IMR-90 (cell line): ENCODE data around the gene HOTAIR. TPM values are rescaled to one million over a fixed set of nuclear protein-coding genes. Genes with fewer than 3 reads are reported as not detected.

Experiments
- ATAC-seq: fragments of 200-7000 bp; cut with Tn5 transposase; 2 replicates; pipeline ENCODE4 v1.9.1; 2020; ENCODE audit warnings: low read depth, mild to moderate bottlenecking, moderate library complexity
- BruUV-seq: library from RNA; stranded (reverse); fragments of 400-500 nt; replicated peaks from 2 replicates; lab custom pipeline; 2021; lab: Mats Ljungman, UMichigan
- CTCF ChIA-PET: fragments of 300-600 bp; formaldehyde crosslinking; extraction: SDS; loops from one replicate; lab custom pipeline; 2021; ENCODE audit warnings: antibody characterized with exemption; lab: Yijun Ruan, JAX
- POLR2A ChIA-PET: fragments of 300-600 bp; sonication (Branson Sonifier 250); formaldehyde crosslinking; loops from one replicate; lab custom pipeline; 2022; ENCODE audit warnings: antibody characterized with exemption; ENCODE audit not compliant: unreplicated experiment; lab: Charles Lee
- DNase-seq: peaks from one replicate; pipeline ENCODE4 v3.0.0; 2013
- H2AFZ ChIP-seq: replicated peaks from 2 replicates; pipeline ENCODE3; 2013; ENCODE audit warnings: low read length, mild to moderate bottlenecking; ENCODE audit not compliant: poor library complexity
- H2AK5ac ChIP-seq: 2 replicates; pipeline ENCODE4 v1.6.1; 2013; ENCODE audit warnings: low read depth, low read length, inconsistent platforms
- H2AK9ac ChIP-seq: replicated peaks from 2 replicates; pipeline ENCODE3; 2013; ENCODE audit warnings: mild to moderate bottlenecking, low read depth, low read length, moderate library complexity; ENCODE audit not compliant: poor library complexity
- H2BK120ac ChIP-seq: 2 replicates; pipeline ENCODE4 v1.6.1; 2013; ENCODE audit warnings: low read depth, low read length, inconsistent platforms
- H2BK15ac ChIP-seq: 3 replicates; pipeline ENCODE4 v1.6.1; 2013; ENCODE audit warnings: low read depth, low read length, inconsistent platforms
- H2BK20ac ChIP-seq: 2 replicates; pipeline ENCODE4 v1.6.1; 2013; ENCODE audit warnings: low read depth, mild to moderate bottlenecking, inconsistent platforms, low read length, moderate library complexity
- H2BK5ac ChIP-seq: 2 replicates; pipeline ENCODE4 v1.6.1; 2013; ENCODE audit warnings: mild to moderate bottlenecking, low read depth, low read length, inconsistent platforms; ENCODE audit not compliant: poor library complexity, severe bottlenecking
- H3K14ac ChIP-seq: replicated peaks from 2 replicates; pipeline ENCODE4 v1.6.1; 2013; ENCODE audit warnings: low read depth, low read length, inconsistent platforms
- H3K18ac ChIP-seq: 2 replicates; pipeline ENCODE4 v1.6.1; 2013; ENCODE audit warnings: low read depth, low read length, control low read depth
- H3K23ac ChIP-seq: 2 replicates; pipeline ENCODE4 v1.6.1; 2013; ENCODE audit warnings: low read depth, low read length, inconsistent platforms
- H3K27ac ChIP-seq: 2 replicates; pipeline ENCODE4 v1.5.1; 2013; ENCODE audit warnings: mild to moderate bottlenecking, control low read depth, low read length; ENCODE audit not compliant: insufficient read depth
- H3K27me3 ChIP-seq: 2 replicates; pipeline ENCODE4 v1.6.1; 2013; ENCODE audit warnings: low read length; ENCODE audit not compliant: control insufficient read depth, insufficient read depth
- H3K36me3 ChIP-seq: 2 replicates; pipeline ENCODE4 v1.6.1; 2013; ENCODE audit warnings: low read length, mixed read lengths; ENCODE audit not compliant: control insufficient read depth, insufficient read depth
- H3K4ac ChIP-seq: 2 replicates; pipeline ENCODE4 v1.6.1; 2013; ENCODE audit warnings: low read depth, low read length, inconsistent platforms
- H3K4me1 ChIP-seq: 2 replicates; pipeline ENCODE4 v1.6.1; 2013; ENCODE audit warnings: low read length, mixed read lengths; ENCODE audit not compliant: control insufficient read depth, insufficient read depth
- H3K4me2 ChIP-seq: 2 replicates; pipeline ENCODE4 v1.6.1; 2013; ENCODE audit warnings: low read depth, mild to moderate bottlenecking, control low read depth, low read length, moderate library complexity
- H3K4me3 ChIP-seq: 2 replicates; pipeline ENCODE4 v1.5.1; 2013; ENCODE audit warnings: low read depth, mild to moderate bottlenecking, control low read depth, low read length, moderate library complexity; ENCODE audit not compliant: insufficient read depth
- H3K56ac ChIP-seq: 2 replicates; pipeline ENCODE4 v1.6.1; 2013; ENCODE audit warnings: low read length, inconsistent platforms; ENCODE audit not compliant: insufficient read depth; ENCODE audit errors: extremely low read depth
- H3K79me1 ChIP-seq, 2 experiments: 2 replicates each; pipeline ENCODE4 v1.6.1; 2013; ENCODE audit warnings: low read length in 2 of 2, inconsistent platforms in 1 of 2, low read depth in 1 of 2
- H3K9ac ChIP-seq: 2 replicates; pipeline ENCODE4 v1.6.1; 2013; ENCODE audit warnings: low read depth, low read length, control low read depth
- H3K9me1 ChIP-seq: 2 replicates; pipeline ENCODE4 v1.6.1; 2013; ENCODE audit warnings: low read length, inconsistent platforms; ENCODE audit not compliant: insufficient read depth
- H3K9me3 ChIP-seq: 2 replicates; pipeline ENCODE4 v1.6.1; 2013; ENCODE audit warnings: low read length; ENCODE audit not compliant: control insufficient read depth, insufficient read depth
- H4K20me1 ChIP-seq: 2 replicates; pipeline ENCODE4 v1.6.1; 2013; ENCODE audit warnings: low read length, inconsistent platforms; ENCODE audit not compliant: insufficient read depth
- H4K5ac ChIP-seq: 2 replicates; pipeline ENCODE4 v1.6.1; 2013; ENCODE audit warnings: mild to moderate bottlenecking, low read depth, low read length, control low read depth
- H4K8ac ChIP-seq, 2 experiments: 2 replicates each; pipeline ENCODE4 v1.6.1; 2013; ENCODE audit warnings: low read depth in 2 of 2, low read length in 2 of 2, control low read depth in 1 of 2, inconsistent platforms in 1 of 2
- H4K91ac ChIP-seq: 2 replicates; pipeline ENCODE4 v1.6.1; 2013; ENCODE audit warnings: low read depth, low read length, inconsistent platforms; ENCODE audit not compliant: insufficient read depth
- BHLHE40 ChIP-seq: fragments of 150-350 bp; IDR thresholded peaks from 2 replicates; pipeline ENCODE4 v1.6.1; 2016; ENCODE audit warnings: mild to moderate bottlenecking, low read depth, low read length
- CEBPB ChIP-seq: IDR thresholded peaks from 2 replicates; pipeline ENCODE4 v1.6.1; 2012; ENCODE audit warnings: low read depth, low read length, improper control_type of control experiment
- CHD1 ChIP-seq: IDR thresholded peaks from 2 replicates; pipeline ENCODE4 v1.6.1; 2012; ENCODE audit warnings: low read depth, low read length, improper control_type of control experiment
- FOS ChIP-seq: fragments of 150-350 bp; IDR thresholded peaks from 2 replicates; pipeline ENCODE4 v1.6.1; 2016; ENCODE audit warnings: low read depth, low read length
- MAFK ChIP-seq: IDR thresholded peaks from 2 replicates; pipeline ENCODE4 v1.6.1; 2012; ENCODE audit warnings: low read depth, low read length, improper control_type of control experiment
- MAZ ChIP-seq: IDR thresholded peaks from 2 replicates; pipeline ENCODE4 v1.6.1; 2012; ENCODE audit warnings: low read depth, mild to moderate bottlenecking, low read length, improper control_type of control experiment, moderate library complexity, borderline replicate concordance
- MXI1 ChIP-seq: IDR thresholded peaks from 2 replicates; pipeline ENCODE4 v1.6.1; 2012; ENCODE audit warnings: low read depth, mild to moderate bottlenecking, low read length, moderate library complexity, borderline replicate concordance
- NFE2L2 ChIP-seq: fragments of 150-350 bp; IDR thresholded peaks from 2 replicates; pipeline ENCODE4 v1.6.1; 2016; ENCODE audit warnings: low read depth, mild to moderate bottlenecking, low read length
- POLR2A ChIP-seq: IDR thresholded peaks from 2 replicates; pipeline ENCODE4 v1.6.1; 2012; ENCODE audit warnings: mild to moderate bottlenecking, low read depth, low read length
- RAD21 ChIP-seq: IDR thresholded peaks from 2 replicates; pipeline ENCODE4 v1.6.1; 2012; ENCODE audit warnings: low read length, improper control_type of control experiment
- RCOR1 ChIP-seq: IDR thresholded peaks from 2 replicates; pipeline ENCODE4 v1.6.1; 2012; ENCODE audit warnings: mild to moderate bottlenecking, low read length, improper control_type of control experiment; ENCODE audit not compliant: insufficient replicate concordance
- SMC3 ChIP-seq: fragments of 150-350 bp; IDR thresholded peaks from 2 replicates; pipeline ENCODE4 v1.6.1; 2016; ENCODE audit warnings: low read depth, mild to moderate bottlenecking, antibody characterized with exemption, low read length, moderate library complexity
- WGBS, 2 experiments: methylation state at CpG; one replicate each; pipeline versions ENCODE4 v1.1.5 to v1.1.7; 2013; ENCODE audit warnings: missing lambda C conversion rate in 2 of 2; ENCODE audit not compliant: insufficient read length in 1 of 2; ENCODE audit errors: extremely low coverage in 2 of 2; 5-methylcytosine and 5-hydroxymethylcytosine counted together
- dilution Hi-C: fragments of 300-500 bp; cut with HindIII; formaldehyde crosslinking; loops from one replicate; pipeline ENCODE4 v1.14.3; 2018; ENCODE audit warnings: low sequenced_read_pairs; ENCODE audit not compliant: unreplicated experiment
- in situ Hi-C: fragments of 300-500 bp; cut with MboI; formaldehyde crosslinking; loops from 3 replicates; pipeline ENCODE4 v1.14.3; 2019; ENCODE audit warnings: low sequenced_read_pairs, inconsistent platforms, mixed read lengths
- intact Hi-C: fragments of 100-400 bp; cut with micrococcal nuclease; formaldehyde crosslinking; loops from 2 replicates; pipeline ENCODE4 v1.10.0; 2022
- polyA plus RNA-seq, 3 experiments: library from polyadenylated mRNA; depleted of rRNA; stranded (reverse); fragments of >200 nt; gene quantifications; 2 replicates each; pipeline ENCODE4 v1.2.3, GENCODE V29; 2012; ENCODE audit warnings: low replicate concordance in 1 of 3
- total RNA-seq: library from RNA; depleted of rRNA; stranded (reverse); fragments of >200 nt; gene quantifications from 2 replicates; pipeline ENCODE4 v1.2.3, GENCODE V29; 2012
- TF ChIP-seq, protein P1 (sequence below): fragments of 150-350 bp; IDR thresholded peaks from 2 replicates; pipeline ENCODE4 v1.6.1; 2016; ENCODE audit warnings: low read depth, mild to moderate bottlenecking, low read length, moderate library complexity, borderline replicate concordance
- TF ChIP-seq, protein P2 (sequence below): conservative IDR thresholded peaks from 2 replicates; pipeline ENCODE4 v1.5.1; 2012; ENCODE audit warnings: mild to moderate bottlenecking, low read depth, low read length, improper control_type of control experiment
- TF ChIP-seq, protein P3 (sequence below): fragments of 150-350 bp; IDR thresholded peaks from 2 replicates; pipeline ENCODE4 v1.6.1; 2017; ENCODE audit warnings: mild to moderate bottlenecking, antibody characterized with exemption, low read length, low read depth

The HOTAIR gene
- total and polyA plus RNA-seq, 2 of the 4 experiments (the other 2 are of a cell fraction) = not detected

DNA sequence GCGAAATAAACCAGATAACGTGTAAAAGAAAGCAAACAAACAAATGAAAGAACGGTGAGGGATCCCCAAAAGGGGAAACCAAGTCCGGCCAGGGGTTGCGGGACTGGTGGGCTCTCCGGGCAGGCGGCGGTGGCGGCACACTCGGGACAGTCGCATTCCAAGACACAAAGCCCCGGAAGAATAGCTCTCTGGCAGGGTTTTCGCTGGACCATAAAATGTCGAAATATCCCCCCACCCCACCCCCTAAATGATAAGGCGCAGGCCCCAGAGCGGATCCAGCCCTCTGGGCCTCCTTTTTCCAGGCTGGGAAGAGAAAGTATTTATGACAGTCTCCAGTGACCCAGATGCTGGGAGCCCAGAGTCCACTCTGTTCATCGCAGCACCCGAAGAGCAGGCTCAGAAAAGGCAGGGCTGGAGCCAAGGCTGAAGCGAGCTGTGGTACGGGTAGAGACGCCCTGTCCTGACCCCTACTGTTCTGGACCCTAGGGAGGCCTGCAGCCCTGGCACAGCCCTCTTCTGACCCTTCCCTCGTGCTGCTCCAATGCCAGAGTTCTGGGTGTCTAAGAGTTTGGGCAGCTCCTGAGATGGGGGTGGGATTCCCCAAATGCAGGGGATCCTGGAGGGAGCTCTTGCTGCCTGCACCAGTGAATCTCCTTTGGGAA, 31.9 kb upstream of the HOTAIR start:
- Histone ChIP-seq H2AK5ac (no peak overlapping the region), H3K23ac (no peak overlapping the region), H3K9me3 (no peaks in the 10 kb centered on the region), H3K18ac (no peak overlapping the region), H3K4me3 (no peak overlapping the region), H2BK20ac (no peak overlapping the region), H2AK9ac (no peak overlapping the region), H2BK120ac (no peak overlapping the region), H2BK5ac (no peak overlapping the region), H3K36me3 (no peaks in the 10 kb centered on the region), H4K20me1 (no peaks in the 10 kb centered on the region), H4K8ac (no peak overlapping the region), H3K56ac (no peak overlapping the region), H2BK15ac (no peak overlapping the region), H4K5ac (no peak overlapping the region), H3K4me2 (no peak overlapping the region), H3K4me1 (no peaks in the 10 kb centered on the region), H3K9me1 (no peaks in the 10 kb centered on the region), H3K79me1 (no peaks in the 10 kb centered on the region), H2AFZ (peak overlapping the region; percentile 88), H3K4ac (no peak overlapping the region), H4K91ac (no peak overlapping the region), H3K9ac (no peak overlapping the region), H3K27ac (no peak overlapping the region), H3K27me3 (peaks cover 91% of the 10 kb centered on the region), H3K14ac (no peak overlapping the region)
- POLR2A ChIA-PET = interaction anchor here (0.5 kb wide), 1 partner anchor 155 kb away, joined by 4 read pairs; no protein-coding TSS in a partner anchor
- BruUV-seq = no TSS peak
- ATAC-seq (no peak), DNase-seq (no peak)
- TF ChIP-seq, protein P1, sequence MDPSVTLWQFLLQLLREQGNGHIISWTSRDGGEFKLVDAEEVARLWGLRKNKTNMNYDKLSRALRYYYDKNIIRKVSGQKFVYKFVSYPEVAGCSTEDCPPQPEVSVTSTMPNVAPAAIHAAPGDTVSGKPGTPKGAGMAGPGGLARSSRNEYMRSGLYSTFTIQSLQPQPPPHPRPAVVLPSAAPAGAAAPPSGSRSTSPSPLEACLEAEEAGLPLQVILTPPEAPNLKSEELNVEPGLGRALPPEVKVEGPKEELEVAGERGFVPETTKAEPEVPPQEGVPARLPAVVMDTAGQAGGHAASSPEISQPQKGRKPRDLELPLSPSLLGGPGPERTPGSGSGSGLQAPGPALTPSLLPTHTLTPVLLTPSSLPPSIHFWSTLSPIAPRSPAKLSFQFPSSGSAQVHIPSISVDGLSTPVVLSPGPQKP = no peak
- TF ChIP-seq MXI1 (no peak), RCOR1 (no peak), NFE2L2 (no peak), MAZ (no peak), SMC3 (no peak), CHD1 (no peak), FOS (no peak), MAFK (no peak), CEBPB (no peak), RAD21 (no peak), POLR2A (no peak), BHLHE40 (no peak)
- TF ChIP-seq, protein P2, sequence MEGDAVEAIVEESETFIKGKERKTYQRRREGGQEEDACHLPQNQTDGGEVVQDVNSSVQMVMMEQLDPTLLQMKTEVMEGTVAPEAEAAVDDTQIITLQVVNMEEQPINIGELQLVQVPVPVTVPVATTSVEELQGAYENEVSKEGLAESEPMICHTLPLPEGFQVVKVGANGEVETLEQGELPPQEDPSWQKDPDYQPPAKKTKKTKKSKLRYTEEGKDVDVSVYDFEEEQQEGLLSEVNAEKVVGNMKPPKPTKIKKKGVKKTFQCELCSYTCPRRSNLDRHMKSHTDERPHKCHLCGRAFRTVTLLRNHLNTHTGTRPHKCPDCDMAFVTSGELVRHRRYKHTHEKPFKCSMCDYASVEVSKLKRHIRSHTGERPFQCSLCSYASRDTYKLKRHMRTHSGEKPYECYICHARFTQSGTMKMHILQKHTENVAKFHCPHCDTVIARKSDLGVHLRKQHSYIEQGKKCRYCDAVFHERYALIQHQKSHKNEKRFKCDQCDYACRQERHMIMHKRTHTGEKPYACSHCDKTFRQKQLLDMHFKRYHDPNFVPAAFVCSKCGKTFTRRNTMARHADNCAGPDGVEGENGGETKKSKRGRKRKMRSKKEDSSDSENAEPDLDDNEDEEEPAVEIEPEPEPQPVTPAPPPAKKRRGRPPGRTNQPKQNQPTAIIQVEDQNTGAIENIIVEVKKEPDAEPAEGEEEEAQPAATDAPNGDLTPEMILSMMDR = no peak
- TF ChIP-seq, protein P3, sequence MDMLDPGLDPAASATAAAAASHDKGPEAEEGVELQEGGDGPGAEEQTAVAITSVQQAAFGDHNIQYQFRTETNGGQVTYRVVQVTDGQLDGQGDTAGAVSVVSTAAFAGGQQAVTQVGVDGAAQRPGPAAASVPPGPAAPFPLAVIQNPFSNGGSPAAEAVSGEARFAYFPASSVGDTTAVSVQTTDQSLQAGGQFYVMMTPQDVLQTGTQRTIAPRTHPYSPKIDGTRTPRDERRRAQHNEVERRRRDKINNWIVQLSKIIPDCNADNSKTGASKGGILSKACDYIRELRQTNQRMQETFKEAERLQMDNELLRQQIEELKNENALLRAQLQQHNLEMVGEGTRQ = no peak
- in situ Hi-C loops = loop anchor here (5.0 kb wide), 1 partner anchor 186 kb away; no protein-coding TSS in a partner anchor
- dilution Hi-C loops = no loop called here
- 13% methylated on average over 6 of the region's 22 CpGs; no CpG with 5 or more reads in 1 of the 2 experiments for WGBS, 2 experiments
- CTCF ChIA-PET = interaction anchor here (0.6 to 3.1 kb wide), 5 partner anchors 182 to 200 kb away, joined by 3 to 19 read pairs (median 14); partner anchors contain the start of gene SMUG1
- intact Hi-C loops = loop anchor here (1.0 to 10.0 kb wide), 5 partner anchors 185 to 353 kb away; no protein-coding TSS in a partner anchor
